ENCODE data around the gene GALNT17. TPM values are rescaled to one million over a fixed set of nuclear protein-coding genes. Genes with fewer than 3 reads are reported as not detected.

Gene GALNT17
- total RNA-seq, 2 donors from 2014 or later = 0.82 to 4.0 TPM

- no peaks in the 10 kb centered on the region for H3K36me3 ChIP-seq
- no peak overlapping the region for H3K27ac ChIP-seq
- DNase-seq (ENCODE audit: low spot score) = no peak
- H3K27me3 ChIP-seq = no peaks in the 10 kb centered on the region
- no peaks in the 10 kb centered on the region for H3K9me3 ChIP-seq
- no peak overlapping the region for H3K4me3 ChIP-seq
- TF ChIP-seq, protein P1, sequence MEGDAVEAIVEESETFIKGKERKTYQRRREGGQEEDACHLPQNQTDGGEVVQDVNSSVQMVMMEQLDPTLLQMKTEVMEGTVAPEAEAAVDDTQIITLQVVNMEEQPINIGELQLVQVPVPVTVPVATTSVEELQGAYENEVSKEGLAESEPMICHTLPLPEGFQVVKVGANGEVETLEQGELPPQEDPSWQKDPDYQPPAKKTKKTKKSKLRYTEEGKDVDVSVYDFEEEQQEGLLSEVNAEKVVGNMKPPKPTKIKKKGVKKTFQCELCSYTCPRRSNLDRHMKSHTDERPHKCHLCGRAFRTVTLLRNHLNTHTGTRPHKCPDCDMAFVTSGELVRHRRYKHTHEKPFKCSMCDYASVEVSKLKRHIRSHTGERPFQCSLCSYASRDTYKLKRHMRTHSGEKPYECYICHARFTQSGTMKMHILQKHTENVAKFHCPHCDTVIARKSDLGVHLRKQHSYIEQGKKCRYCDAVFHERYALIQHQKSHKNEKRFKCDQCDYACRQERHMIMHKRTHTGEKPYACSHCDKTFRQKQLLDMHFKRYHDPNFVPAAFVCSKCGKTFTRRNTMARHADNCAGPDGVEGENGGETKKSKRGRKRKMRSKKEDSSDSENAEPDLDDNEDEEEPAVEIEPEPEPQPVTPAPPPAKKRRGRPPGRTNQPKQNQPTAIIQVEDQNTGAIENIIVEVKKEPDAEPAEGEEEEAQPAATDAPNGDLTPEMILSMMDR (IDR thresholded peaks at IDR 0.05) = no peak
- no peaks in the 10 kb centered on the region for H3K4me1 ChIP-seq
Measured at GRCh38 chr7:71485586-71485985, 353.6 kb downstream of the GALNT17 start.

- Histone ChIP-seq H3K27me3 (no peaks in the 10 kb centered on the region), H3K9me3 (no peaks in the 10 kb centered on the region), H3K4me3 (no peak overlapping the region), H3K27ac (no peak overlapping the region), H3K36me3 (no peaks in the 10 kb centered on the region), H3K4me1 (no peaks in the 10 kb centered on the region)
- TF ChIP-seq, protein P1 (IDR thresholded peaks at IDR 0.05) = no peak
- no peak for DNase-seq (ENCODE audit: low spot score)
Measured at GRCh38 chr7:71486414-71486813, 354.5 kb downstream of the GALNT17 start.

GRCh38 chr7:71486856-71487628 lies 355.1 kb downstream of the GALNT17 start:
- DNase-seq (ENCODE audit: low spot score) = peak; percentile 58
- H3K27me3 ChIP-seq = no peaks in the 10 kb centered on the region
- no peak overlapping the region for H3K4me3 ChIP-seq
- TF ChIP-seq, protein P1 (IDR thresholded peaks at IDR 0.05) = no peak
- H3K27ac ChIP-seq = no peak overlapping the region
- H3K36me3 ChIP-seq = no peaks in the 10 kb centered on the region
- H3K9me3 ChIP-seq = no peaks in the 10 kb centered on the region
- no peaks in the 10 kb centered on the region for H3K4me1 ChIP-seq

GRCh38 chr7:71488308-71488707 lies 356.4 kb downstream of the GALNT17 start:
- H3K9me3 ChIP-seq = no peaks in the 10 kb centered on the region
- H3K36me3 ChIP-seq = no peaks in the 10 kb centered on the region
- DNase-seq (ENCODE audit: low spot score) = no peak
- no peaks in the 10 kb centered on the region for H3K4me1 ChIP-seq
- TF ChIP-seq, protein P1 (IDR thresholded peaks at IDR 0.05) = no peak
- H3K4me3 ChIP-seq = no peak overlapping the region
- H3K27me3 ChIP-seq = no peaks in the 10 kb centered on the region
- H3K27ac ChIP-seq = no peak overlapping the region

GRCh38 chr7:71491336-71491735 lies 359.4 kb downstream of the GALNT17 start:
- H3K4me1 ChIP-seq = no peaks in the 10 kb centered on the region
- H3K36me3 ChIP-seq = no peaks in the 10 kb centered on the region
- no peaks in the 10 kb centered on the region for H3K27me3 ChIP-seq
- H3K4me3 ChIP-seq = no peak overlapping the region
- DNase-seq (ENCODE audit: low spot score) = no peak
- H3K27ac ChIP-seq = no peak overlapping the region
- no peaks in the 10 kb centered on the region for H3K9me3 ChIP-seq
- TF ChIP-seq, protein P1 (IDR thresholded peaks at IDR 0.05) = no peak

- Histone ChIP-seq H3K27me3 (no peaks in the 10 kb centered on the region), H3K36me3 (no peaks in the 10 kb centered on the region), H3K4me3 (no peak overlapping the region), H3K4me1 (peaks cover 0 to 3% of the 10 kb centered on the region in 2 donors), H3K9me3 (no peaks in the 10 kb centered on the region), H3K27ac (no peak overlapping the region)
- no peak for DNase-seq (ENCODE audit: low spot score)
- TF ChIP-seq, protein P1 (IDR thresholded peaks at IDR 0.05) = no peak
Measured at GRCh38 chr7:71495828-71496227, 363.9 kb downstream of the GALNT17 start.
